GM23338 (cell line): ENCODE measurements around the gene NHEJ1. TPM values are rescaled to one million over a fixed set of nuclear protein-coding genes. Genes with fewer than 3 reads are reported as not detected.

ENCODE experiments used
- ATAC-seq: fragments of 200-7000 bp; cut with Tn5 transposase; 3 replicates; pipeline ENCODE4 v1.9.1; 2020
- DNase-seq: peaks from one replicate; pipeline ENCODE4 v3.0.0-alpha.2; 2015; ENCODE audit warnings: low spot score
- H2AFZ ChIP-seq: fragments of 200-600 bp; sonication (generic); 2 replicates; pipeline ENCODE4 v1.8.0; 2016; ENCODE audit warnings: antibody characterized with exemption, mild to moderate bottlenecking, moderate library complexity
- H3F3A ChIP-seq: fragments of 200-600 bp; sonication (generic); replicated peaks from 2 replicates; pipeline ENCODE4 v1.8.0; 2017; ENCODE audit warnings: antibody characterized with exemption, mixed run types, low read depth
- H3K27ac ChIP-seq: fragments of 200-600 bp; sonication (generic); 2 replicates; pipeline ENCODE4 v1.6.1; 2016; ENCODE audit warnings: low read depth
- H3K27me3 ChIP-seq: fragments of 200-600 bp; sonication (generic); 2 replicates; pipeline ENCODE4 v1.8.0; 2016; ENCODE audit warnings: mild to moderate bottlenecking, mixed run types, moderate library complexity; ENCODE audit not compliant: insufficient read depth
- H3K36me3 ChIP-seq: fragments of 200-600 bp; sonication (generic); 2 replicates; pipeline ENCODE4 v1.8.0; 2016; ENCODE audit warnings: mild to moderate bottlenecking; ENCODE audit not compliant: insufficient read depth
- H3K4me1 ChIP-seq: fragments of 200-600 bp; sonication (generic); 2 replicates; pipeline ENCODE4 v1.8.0; 2016; ENCODE audit warnings: mild to moderate bottlenecking, moderate library complexity; ENCODE audit not compliant: insufficient read depth
- H3K4me2 ChIP-seq: fragments of 200-600 bp; sonication (generic); 2 replicates; pipeline ENCODE4 v1.7.1; 2017; ENCODE audit warnings: mixed run types
- H3K4me3 ChIP-seq: fragments of 200-600 bp; sonication (generic); 2 replicates; pipeline ENCODE4 v1.6.1; 2016; ENCODE audit warnings: mixed run types
- H3K79me2 ChIP-seq: fragments of 200-600 bp; sonication (generic); replicated peaks from 2 replicates; pipeline ENCODE4 v1.8.0; 2017; ENCODE audit warnings: mild to moderate bottlenecking; ENCODE audit not compliant: insufficient read depth
- H3K9me2 ChIP-seq: fragments of 200-600 bp; sonication (generic); 2 replicates; pipeline ENCODE4 v1.8.0; 2017; ENCODE audit not compliant: insufficient read depth
- H4K20me1 ChIP-seq: fragments of 200-600 bp; sonication (generic); replicated peaks from 2 replicates; pipeline ENCODE4 v1.8.0; 2017; ENCODE audit warnings: mild to moderate bottlenecking; ENCODE audit not compliant: insufficient read depth
- H3K27ac Mint-ChIP-seq: 2 replicates; pipeline ENCODE4 v1.8.0; 2020; ENCODE audit warnings: inconsistent platforms, mild to moderate bottlenecking, moderate library complexity, mixed read lengths
- H3K27me3 Mint-ChIP-seq: 3 replicates; pipeline ENCODE4 v1.8.0; 2022; ENCODE audit warnings: low read depth, mild to moderate bottlenecking, moderate library complexity, mixed read lengths, inconsistent platforms; ENCODE audit not compliant: insufficient read depth, poor library complexity
- H3K36me3 Mint-ChIP-seq: 3 replicates; pipeline ENCODE4 v1.8.0; 2021; ENCODE audit warnings: low read depth, mild to moderate bottlenecking, inconsistent platforms, moderate library complexity, mixed read lengths
- H3K4me1 Mint-ChIP-seq: 3 replicates; pipeline ENCODE4 v1.8.0; 2020; ENCODE audit warnings: mild to moderate bottlenecking, inconsistent platforms, mixed read lengths
- H3K4me3 Mint-ChIP-seq: 3 replicates; pipeline ENCODE4 v1.8.0; 2021; ENCODE audit warnings: moderate library complexity, mild to moderate bottlenecking, inconsistent platforms, mixed read lengths
- H3K9me3 Mint-ChIP-seq: 3 replicates; pipeline ENCODE4 v1.8.0; 2020; ENCODE audit warnings: moderate library complexity, mild to moderate bottlenecking, inconsistent platforms, mixed read lengths
- EZH2phosphoT487 ChIP-seq: fragments of 200-600 bp; sonication (generic); IDR thresholded peaks from one replicate; pipeline ENCODE4 v1.8.1; 2018; ENCODE audit warnings: antibody characterized with exemption; ENCODE audit not compliant: unreplicated experiment
- JUNB ChIP-seq: IDR thresholded peaks from one replicate; pipeline ENCODE4 v1.6.1; 2016; ENCODE audit warnings: antibody characterized with exemption; ENCODE audit not compliant: unreplicated experiment
- NANOG ChIP-seq: IDR thresholded peaks from 2 replicates; pipeline ENCODE4 v1.6.1; 2016; ENCODE audit warnings: antibody characterized with exemption, borderline replicate concordance
- ZNF331 ChIP-seq: fragments of 250-450 bp; sonication (Bioruptor Pico); IDR thresholded peaks from 2 replicates; pipeline ENCODE4 v1.5.0; 2020; ENCODE audit warnings: low read depth, mild to moderate bottlenecking, moderate library complexity
- ZNF462 ChIP-seq: fragments of 250-450 bp; sonication (Bioruptor Pico); IDR thresholded peaks from 2 replicates; pipeline ENCODE4 v1.5.0; 2020; ENCODE audit warnings: mild to moderate bottlenecking, moderate library complexity
- polyA plus RNA-seq: library from polyadenylated mRNA; unstranded; fragments of >200 nt; fragmentation: Nextera tagmentation; extraction: Ambion mirVana; gene quantifications from 2 replicates; pipeline ENCODE4 v1.2.1, GENCODE V29; 2016
- total RNA-seq: library from RNA; depleted of rRNA; stranded (reverse); fragments of >200 nt; shearing (Covaris generic); gene quantifications from 2 replicates; pipeline ENCODE4 v1.2.3, GENCODE V29; 2014

Gene NHEJ1
- total and polyA plus RNA-seq, 2 experiments from 2014 or later: 19.6 to 30.6 TPM

- H3K4me3 Mint-ChIP-seq: no peak overlapping the region
- Histone ChIP-seq H3K27me3 (no peaks in the 10 kb centered on the region), H3F3A (no peaks in the 10 kb centered on the region), H3K4me2 (no peak overlapping the region), H3K9me2 (no peaks in the 10 kb centered on the region), H3K4me3 (no peak overlapping the region), H3K27ac (no peak overlapping the region), H4K20me1 (peaks cover 8% of the 10 kb centered on the region), H3K4me1 (no peaks in the 10 kb centered on the region), H3K36me3 (0 out of 2 replicates have a peak, but pooled peaks cover 3% of the 10 kb centered on the region), H2AFZ (no peak overlapping the region), H3K79me2 (no peaks in the 10 kb centered on the region)
- TF ChIP-seq ZNF331 (CRISPR knock-in tag): no peak
- no peak for TF ChIP-seq JUNB
- no peak for TF ChIP-seq NANOG
- H3K4me1 Mint-ChIP-seq: peaks cover 3% of the 10 kb centered on the region; the same call in 2 of the 3 replicates
- no peaks in the 10 kb centered on the region for H3K36me3 Mint-ChIP-seq
- H3K27ac Mint-ChIP-seq: no peak overlapping the region
- H3K27me3 Mint-ChIP-seq: no peaks in the 10 kb centered on the region
- ATAC-seq (no peak), DNase-seq (no peak)
- no peaks in the 10 kb centered on the region for H3K9me3 Mint-ChIP-seq
These were observed 26.6 kb downstream of the NHEJ1 start for GRCh38 chr2:219133976-219134375.

- H3K4me1 Mint-ChIP-seq: peaks cover 3% of the 10 kb centered on the region; the same call in 2 of the 3 replicates
- H3K27ac Mint-ChIP-seq: no peak overlapping the region
- H4K20me1 ChIP-seq: peaks cover 6% of the 10 kb centered on the region; the same call in 1 of the 2 replicates
- H3K27ac ChIP-seq: no peak overlapping the region
- H2AFZ ChIP-seq: no peak overlapping the region
- H3K4me3 Mint-ChIP-seq: no peak overlapping the region
- H3K36me3 Mint-ChIP-seq: no peaks in the 10 kb centered on the region
- ATAC-seq (no peak), DNase-seq (no peak)
- no peaks in the 10 kb centered on the region for H3K9me3 Mint-ChIP-seq
- no peak overlapping the region for H3K4me3 ChIP-seq
- H3K27me3 ChIP-seq: no peaks in the 10 kb centered on the region
- TF ChIP-seq JUNB (no peak), ZNF462 (no peak), EZH2phosphoT487 (no peak)
- no peaks in the 10 kb centered on the region for H3K9me2 ChIP-seq
- no peaks in the 10 kb centered on the region for H3K4me1 ChIP-seq
- H3K4me2 ChIP-seq: no peak overlapping the region
- no peaks in the 10 kb centered on the region for H3F3A ChIP-seq
- no peaks in the 10 kb centered on the region for H3K79me2 ChIP-seq
- H3K27me3 Mint-ChIP-seq: no peaks in the 10 kb centered on the region
- no peaks in the 10 kb centered on the region for H3K36me3 ChIP-seq
These were observed 28.9 kb downstream of the NHEJ1 start for GRCh38 chr2:219131744-219132143.
